ENCODE data around the gene LPP.

DNA sequence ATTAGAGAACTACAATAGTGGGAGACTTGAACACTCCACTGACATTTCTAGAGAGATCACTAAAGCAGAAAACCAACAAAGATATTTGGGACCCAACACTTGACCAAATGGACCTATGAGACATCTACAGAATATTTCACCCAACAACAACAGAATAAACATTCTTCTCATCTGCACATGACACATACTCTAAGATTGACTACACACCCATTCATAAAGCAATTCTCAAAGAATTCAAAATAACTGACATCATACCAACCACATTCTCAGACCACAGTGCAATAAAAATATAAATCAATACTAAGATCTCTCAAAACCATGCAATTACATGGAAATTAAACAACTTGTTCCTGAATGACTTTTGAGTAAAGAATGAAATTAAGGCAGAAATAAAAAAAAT lies 473.7 kb downstream of the LPP start:
- TF ChIP-seq, protein P1, sequence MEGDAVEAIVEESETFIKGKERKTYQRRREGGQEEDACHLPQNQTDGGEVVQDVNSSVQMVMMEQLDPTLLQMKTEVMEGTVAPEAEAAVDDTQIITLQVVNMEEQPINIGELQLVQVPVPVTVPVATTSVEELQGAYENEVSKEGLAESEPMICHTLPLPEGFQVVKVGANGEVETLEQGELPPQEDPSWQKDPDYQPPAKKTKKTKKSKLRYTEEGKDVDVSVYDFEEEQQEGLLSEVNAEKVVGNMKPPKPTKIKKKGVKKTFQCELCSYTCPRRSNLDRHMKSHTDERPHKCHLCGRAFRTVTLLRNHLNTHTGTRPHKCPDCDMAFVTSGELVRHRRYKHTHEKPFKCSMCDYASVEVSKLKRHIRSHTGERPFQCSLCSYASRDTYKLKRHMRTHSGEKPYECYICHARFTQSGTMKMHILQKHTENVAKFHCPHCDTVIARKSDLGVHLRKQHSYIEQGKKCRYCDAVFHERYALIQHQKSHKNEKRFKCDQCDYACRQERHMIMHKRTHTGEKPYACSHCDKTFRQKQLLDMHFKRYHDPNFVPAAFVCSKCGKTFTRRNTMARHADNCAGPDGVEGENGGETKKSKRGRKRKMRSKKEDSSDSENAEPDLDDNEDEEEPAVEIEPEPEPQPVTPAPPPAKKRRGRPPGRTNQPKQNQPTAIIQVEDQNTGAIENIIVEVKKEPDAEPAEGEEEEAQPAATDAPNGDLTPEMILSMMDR (IDR thresholded peaks at IDR 0.05), result no peak
- no peak for TF ChIP-seq POLR2A (IDR thresholded peaks at IDR 0.05)

Measured in tibial nerve (tissue), 3 donors.